Fibroblast of mammary gland (primary cell): Measurements from ENCODE around the gene NELFCD.
"Not testable (repeated sequence)": the region's sequence is repeated elsewhere in the genome, so short reads cannot be mapped to it uniquely, and the experiment has no call there.

Experiments
- DNase-seq: peaks from one replicate; pipeline ENCODE4 v3.0.0-alpha.2; 2010; ENCODE audit warnings: low read depth
- H3K4me3 ChIP-seq: 2 replicates; pipeline ENCODE4 v1.5.1; 2011; ENCODE audit warnings: low read depth, mild to moderate bottlenecking, low read length, moderate library complexity; ENCODE audit not compliant: control insufficient read depth
- TF ChIP-seq, protein P1 (sequence below): conservative IDR thresholded peaks from 2 replicates; pipeline ENCODE4 v1.5.1; 2011; ENCODE audit warnings: low read depth, low read length, inconsistent platforms; ENCODE audit not compliant: control insufficient read depth, insufficient read depth

NELFCD gene

DNA sequence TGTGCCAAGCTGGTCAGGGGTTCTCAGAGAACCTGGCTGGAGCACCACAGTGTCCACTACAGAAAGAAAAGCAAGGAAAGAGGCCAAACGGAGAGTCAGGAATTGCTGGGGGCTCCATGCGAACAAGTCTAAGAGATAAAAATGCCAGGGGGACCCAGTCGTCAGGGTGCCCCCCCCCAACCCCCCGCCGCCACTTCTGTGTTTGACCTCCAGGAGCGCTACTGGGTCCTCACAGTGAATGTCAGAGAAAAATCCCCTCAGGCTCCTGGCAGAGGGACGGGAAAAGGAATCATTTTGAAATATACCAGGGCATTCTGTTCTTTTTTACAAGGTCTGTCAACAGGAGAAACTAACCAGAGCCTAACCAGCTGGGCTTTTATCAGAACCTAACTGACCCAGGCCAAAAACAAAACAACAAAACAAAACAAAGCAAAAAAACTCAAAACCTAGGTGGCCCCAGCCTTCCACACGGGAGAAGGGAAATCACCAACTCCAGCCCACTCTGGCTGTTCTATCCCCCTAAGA, 17.9 kb upstream of the NELFCD start:
- TF ChIP-seq, protein P1, sequence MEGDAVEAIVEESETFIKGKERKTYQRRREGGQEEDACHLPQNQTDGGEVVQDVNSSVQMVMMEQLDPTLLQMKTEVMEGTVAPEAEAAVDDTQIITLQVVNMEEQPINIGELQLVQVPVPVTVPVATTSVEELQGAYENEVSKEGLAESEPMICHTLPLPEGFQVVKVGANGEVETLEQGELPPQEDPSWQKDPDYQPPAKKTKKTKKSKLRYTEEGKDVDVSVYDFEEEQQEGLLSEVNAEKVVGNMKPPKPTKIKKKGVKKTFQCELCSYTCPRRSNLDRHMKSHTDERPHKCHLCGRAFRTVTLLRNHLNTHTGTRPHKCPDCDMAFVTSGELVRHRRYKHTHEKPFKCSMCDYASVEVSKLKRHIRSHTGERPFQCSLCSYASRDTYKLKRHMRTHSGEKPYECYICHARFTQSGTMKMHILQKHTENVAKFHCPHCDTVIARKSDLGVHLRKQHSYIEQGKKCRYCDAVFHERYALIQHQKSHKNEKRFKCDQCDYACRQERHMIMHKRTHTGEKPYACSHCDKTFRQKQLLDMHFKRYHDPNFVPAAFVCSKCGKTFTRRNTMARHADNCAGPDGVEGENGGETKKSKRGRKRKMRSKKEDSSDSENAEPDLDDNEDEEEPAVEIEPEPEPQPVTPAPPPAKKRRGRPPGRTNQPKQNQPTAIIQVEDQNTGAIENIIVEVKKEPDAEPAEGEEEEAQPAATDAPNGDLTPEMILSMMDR: no peak
- H3K4me3 ChIP-seq: no peak overlapping the region
- DNase-seq: no peak

DNA sequence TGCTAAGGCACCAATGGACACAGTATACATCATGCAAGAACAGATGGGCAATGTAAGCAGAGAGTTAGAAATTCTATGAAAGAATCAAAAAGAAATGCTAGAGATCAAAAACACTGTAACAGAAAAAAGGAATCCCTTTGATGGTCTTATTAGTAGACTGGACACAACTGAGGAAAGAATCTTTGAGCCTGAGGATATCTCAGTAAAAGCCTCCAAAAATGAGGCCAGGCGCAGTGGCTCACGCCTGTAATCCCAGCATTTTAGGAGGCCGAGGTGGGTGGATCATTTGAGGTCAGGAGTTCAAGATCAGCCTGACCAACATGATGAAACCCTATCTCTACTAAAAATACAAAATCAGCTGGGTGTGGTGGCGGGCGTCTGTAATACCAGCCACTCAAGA, 17.1 kb upstream of the NELFCD start:
- DNase-seq, H3K4me3 ChIP-seq: not testable (repeated sequence)

DNA sequence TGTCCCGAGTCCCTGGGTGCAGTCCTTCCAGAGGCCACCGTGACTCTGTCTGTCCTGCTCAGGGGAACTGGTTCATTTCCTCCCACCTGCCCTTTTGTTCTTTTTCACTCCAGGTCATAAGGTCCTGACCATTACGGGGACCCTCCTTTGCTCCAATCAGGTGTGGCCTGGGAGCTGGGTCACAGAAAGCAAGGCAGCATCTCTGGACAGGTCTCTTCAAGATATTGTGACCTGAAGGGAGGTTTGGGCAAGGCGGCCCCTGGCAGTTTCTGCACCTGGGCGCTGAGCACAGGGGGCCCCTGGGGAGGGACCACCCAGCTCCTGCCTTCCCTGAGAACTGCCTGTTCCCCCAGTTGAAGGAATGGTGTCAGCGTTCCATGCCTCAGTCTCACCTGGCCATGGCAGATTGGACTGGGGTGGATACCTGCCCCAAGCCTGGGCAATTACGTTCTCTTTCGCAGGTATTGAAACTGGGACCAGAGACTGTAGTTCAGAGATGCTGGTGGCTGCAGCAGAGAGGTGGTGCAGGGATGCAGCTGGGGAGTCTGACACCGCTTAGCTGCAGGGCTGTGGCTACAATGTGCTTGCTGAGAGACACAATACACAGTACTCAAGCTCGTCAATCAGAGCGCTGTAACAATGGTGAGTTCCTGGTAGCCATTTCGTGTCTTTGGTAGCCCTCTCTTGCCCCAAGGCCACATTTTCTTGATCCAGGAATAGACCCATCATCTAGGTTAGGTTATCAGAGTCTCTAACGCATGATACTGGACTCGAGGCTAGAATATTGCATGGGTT, 15.6 kb upstream of the NELFCD start:
- no peak overlapping the region for H3K4me3 ChIP-seq
- no peak for DNase-seq
- TF ChIP-seq, protein P1: no peak

DNA sequence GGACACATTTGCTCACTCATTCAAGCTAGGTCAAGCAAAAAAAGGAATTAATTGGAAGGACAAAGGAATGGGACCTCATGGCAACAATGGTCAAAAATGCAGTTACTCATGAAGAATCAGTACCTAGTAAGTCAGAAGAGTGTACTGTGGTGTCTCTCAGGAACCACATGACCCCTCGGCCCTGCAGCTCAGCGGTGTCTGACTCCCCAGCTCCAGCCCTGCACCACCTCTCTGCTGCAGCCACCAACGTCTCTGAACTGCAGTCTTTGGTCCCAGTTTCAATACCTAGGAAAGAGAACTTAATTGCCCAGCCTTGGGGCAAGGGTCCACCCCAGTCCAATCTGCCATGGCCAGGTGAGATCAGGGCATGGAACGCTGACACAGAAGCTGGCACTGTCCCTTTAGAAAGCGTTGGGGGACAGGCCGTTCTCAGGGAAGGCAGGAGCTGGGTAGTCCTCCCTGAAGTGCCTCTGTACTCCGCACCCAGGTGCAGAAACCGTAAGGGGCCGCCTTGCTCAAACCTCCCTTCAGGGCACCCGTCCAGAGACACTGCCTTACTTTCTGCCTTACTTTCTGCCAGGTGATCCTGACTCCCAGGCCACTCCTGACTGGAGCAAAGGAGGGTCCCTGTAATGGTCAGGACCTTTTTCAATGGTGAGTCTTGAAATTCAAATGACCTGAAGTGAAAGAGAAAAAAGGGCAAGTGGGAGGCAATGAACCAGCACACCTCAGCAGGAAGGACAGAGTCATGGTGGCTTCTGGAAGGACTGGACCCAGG, 13.2 kb upstream of the NELFCD start:
- H3K4me3 ChIP-seq: no peak overlapping the region
- TF ChIP-seq, protein P1: no peak
- no peak for DNase-seq

DNA sequence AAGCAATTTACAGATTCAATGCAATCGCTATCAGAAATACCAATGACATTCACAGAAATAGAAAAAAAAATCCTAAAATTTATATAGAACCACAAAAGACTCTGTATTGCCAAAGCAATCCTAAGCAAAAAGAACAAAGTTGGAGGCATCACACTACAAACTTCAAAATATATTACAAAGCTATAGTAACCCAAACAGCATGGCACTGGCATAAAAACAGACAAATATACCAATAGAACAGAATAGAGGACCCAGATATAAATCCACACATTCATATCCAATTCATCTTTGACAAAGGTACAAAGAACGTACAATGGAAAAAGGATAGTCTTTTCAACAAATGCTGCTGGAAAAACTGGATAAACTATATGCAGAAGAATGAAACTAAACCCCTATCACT, 11.6 kb upstream of the NELFCD start:
- no peak overlapping the region for H3K4me3 ChIP-seq

DNA sequence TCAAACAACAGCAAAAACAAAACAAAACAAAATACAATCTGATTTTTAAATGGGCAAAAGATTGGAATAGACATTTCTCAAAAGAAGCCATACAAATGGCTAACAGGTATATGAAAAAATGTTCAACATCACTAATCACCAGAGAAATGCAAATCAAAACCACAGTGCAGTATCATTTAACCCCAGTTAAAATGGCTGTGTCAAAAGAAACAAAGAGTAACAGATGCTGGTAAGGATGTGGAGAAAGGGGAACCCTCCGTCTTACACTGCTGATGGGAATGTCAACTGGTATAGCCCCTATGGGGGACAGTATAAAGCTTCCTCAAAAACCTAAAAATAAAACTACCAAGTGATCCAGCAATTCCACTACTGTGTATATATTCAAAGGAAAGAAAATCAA, 10.9 kb upstream of the NELFCD start:
- DNase-seq: no peak
- H3K4me3 ChIP-seq: no peak overlapping the region
- TF ChIP-seq, protein P1: no peak

More for the DNA sequence above, 11.6 kb upstream of the NELFCD start:
- DNase-seq: no peak
- TF ChIP-seq, protein P1: no peak

DNA sequence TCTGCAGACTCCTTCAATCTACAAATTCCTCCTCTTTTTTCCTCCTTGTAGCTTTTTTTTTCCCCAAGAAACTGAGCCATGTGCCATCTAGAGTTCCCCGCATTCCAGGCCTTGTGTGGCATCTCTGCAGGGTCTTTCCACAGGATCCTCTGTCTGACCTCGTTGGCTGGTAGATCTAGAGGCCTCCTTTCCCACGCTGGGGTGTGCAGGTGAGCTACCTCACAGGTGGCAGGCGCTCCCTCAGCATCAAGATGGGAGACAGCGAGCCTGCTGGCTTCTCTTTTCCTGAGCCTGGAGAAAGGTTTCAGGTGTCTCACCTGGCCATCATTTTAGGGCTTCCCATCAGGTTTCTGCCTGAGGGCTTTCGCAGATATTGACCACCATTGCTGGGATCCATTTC, 9.6 kb upstream of the NELFCD start:
- DNase-seq: no peak
- H3K4me3 ChIP-seq: no peak overlapping the region
- TF ChIP-seq, protein P1: no peak
